ENCODE results near the gene SERPINE2.
A peak's percentile ranks its signal among the peaks of the same experiment; 100 is the strongest.
"Not testable (repeated sequence)": the region's sequence is repeated elsewhere in the genome, so short reads cannot be mapped to it uniquely, and the experiment has no call there.

The SERPINE2 gene

DNA sequence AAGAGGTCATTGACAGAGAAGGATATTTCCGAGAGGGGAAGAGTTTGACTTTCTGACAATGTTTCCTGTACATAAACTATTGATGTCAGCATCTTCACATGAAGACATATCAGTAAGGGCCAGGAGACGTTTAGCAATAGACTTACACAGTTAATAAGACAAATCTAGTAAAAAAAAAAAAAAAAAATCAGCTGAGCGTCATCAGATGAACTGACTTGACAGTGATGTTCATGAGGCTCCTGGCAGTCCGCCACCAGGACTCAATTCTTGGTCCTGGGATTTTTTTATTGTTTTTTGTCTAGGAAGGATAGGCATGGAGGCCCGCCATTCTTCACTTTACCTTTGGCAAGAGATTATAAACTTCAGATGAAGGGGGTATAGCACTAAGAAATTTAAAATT is 67.4 kb downstream of the SERPINE2 start:
- DNase-seq: no peak

DNA sequence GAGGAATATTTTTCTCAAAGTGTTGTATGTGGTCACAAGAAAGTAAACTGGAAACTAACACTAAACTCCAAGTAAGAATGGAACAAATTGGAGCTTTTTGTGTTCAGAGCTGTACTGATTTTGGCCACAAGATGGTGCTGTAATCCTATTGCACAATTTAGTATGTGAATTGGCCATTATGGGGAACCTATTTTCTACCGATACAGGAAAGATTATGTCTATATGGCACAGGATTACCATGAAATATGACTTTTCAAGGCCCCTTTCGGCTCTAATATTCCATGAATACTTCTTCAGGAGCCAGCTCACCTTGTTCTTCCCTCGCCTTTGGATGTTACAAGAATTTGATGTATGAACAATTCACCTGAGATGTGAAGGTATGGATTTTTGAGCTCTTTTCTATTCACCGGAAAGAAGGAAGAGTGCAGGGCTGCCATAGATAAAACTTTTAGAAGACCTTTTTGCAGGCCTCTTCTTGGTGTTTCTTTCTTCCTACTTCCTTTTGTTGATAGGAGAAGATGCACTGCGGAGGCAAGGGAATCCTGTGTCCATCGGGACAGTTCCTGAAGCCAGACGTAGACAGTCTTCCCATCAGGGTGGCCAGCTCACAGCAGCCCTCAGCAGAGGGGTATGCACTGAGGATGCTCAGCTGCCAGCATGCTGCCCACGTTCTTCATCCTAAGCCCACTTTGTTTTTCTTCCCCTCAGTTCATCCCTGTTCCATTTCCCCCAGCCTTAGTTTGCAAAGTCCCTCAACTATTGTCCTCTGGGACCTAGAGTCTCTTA is 68.5 kb downstream of the SERPINE2 start:
- DNase-seq: no peak

- no peak for DNase-seq
Measured at GRCh38 chr2:223969856-223970255, 69.2 kb downstream of the SERPINE2 start.

DNA sequence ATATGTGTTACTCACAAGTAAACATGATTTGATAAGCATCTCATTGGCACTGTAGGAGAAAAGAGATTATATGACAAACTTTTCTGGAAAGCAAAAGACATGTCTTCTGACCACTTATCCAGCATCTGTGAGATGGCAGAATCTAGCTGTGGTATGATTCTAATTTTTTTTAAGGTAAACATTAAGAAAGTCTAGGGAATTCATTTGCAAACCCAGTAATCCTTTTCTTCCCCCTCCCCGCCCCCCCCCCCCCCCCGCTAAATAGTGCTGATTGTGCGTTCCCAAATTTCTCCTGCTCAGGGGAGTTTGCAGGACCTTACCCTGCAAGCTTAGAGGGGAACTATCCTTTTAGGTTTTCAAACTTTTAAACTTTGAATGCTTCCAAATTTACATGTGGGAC is 69.8 kb downstream of the SERPINE2 start:
- DNase-seq: no peak

DNA sequence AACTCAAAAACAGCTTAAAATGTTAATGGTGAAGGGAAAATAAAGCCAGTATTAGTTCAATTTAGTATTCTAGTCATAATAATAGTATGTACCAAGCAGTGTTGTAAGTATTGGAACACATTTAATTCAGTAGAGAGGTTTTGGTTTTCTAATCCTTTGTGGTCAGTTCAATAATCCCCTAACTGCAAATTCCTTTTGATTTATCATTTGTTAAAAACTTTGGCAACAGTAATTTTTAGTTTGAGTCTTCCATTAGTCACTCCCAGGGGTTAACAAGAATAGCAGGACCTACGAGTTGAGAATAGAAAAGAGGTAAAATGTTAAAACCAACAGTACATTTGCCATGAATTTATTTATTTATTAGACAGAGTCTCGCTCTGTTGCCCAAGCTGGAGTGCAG is 71.1 kb downstream of the SERPINE2 start:
- DNase-seq: no peak

DNA sequence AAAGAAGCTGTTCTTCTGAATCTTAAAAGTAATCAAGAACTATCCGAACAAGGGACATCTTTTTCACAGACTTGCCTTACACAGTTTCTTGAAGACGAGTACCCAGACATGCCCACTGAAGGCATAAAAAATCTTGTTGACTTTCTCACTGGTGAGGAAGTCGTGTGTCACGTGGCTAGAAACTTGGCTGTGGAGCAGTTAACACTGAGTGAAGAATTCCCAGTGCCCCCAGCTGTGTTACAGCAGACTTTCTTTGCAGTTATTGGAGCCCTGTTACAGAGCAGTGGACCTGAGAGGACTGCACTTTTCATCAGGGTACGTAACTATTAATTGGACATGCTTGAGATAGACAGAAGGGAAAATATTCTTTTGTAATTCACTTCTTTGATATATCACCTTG is 79.4 kb downstream of the SERPINE2 start:
- no peak for DNase-seq

DNA sequence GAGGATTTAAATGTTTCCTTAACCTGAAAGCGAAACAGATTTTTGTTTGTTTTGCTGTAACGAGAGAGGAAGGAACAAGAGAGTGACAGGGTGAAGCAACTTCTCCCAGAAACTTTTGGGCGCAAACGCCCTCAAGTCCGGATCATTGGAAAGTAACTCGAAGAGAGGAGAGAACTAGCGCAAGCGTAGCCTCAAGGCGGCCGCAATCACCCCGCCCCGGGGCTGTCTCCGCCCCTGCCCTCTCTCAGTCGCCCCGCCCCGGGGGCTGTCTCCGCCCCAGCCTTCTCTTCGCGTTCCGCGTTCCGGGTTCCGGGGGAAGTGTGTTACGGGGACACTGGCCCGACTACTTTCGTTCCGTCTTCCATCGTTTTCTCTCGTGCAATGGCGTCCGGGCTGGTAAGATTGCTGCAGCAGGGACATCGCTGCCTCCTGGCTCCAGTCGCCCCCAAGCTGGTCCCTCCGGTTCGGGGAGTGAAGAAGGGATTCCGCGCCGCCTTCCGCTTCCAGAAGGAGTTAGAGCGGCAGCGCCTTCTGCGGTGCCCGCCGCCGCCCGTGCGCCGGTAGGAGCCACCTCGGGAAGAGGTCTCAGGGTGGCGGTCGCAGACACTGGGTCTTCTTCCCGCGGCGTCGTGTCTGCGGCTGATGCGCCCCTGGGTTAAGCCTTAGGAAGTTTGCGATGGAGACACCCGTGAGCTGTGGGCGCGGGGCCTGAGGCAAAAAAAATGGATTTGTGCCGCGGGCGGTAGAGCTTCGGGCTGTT is 81.8 kb downstream of the SERPINE2 start, which contains the start of gene MRPL44:
Gene MRPL44 (plus strand): TSS at position 372 of the 760 bp plus-strand sequence. CDS start 10 bp downstream, at position 382.
- peak; percentile 96 for DNase-seq

DNA sequence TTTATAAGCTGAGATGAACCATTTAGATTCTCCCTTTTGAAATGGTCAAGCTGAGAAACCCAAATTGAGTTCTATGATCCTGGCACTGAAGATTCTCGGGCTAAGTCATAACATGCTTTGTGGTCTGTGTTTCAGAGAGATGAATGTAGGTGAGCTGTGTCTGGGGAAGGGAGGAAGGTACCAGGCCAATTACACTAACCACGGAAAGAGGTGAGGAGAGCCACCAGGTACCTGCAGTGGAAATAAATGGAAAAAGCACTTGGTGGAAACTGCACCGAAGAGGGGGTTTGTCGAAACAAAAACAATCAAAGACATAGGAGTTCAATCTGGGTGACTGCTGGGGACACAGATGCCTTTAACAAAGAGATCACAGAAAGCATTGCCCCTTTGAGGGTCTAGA is 82.8 kb downstream of the SERPINE2 start:
- no peak for DNase-seq

DNA sequence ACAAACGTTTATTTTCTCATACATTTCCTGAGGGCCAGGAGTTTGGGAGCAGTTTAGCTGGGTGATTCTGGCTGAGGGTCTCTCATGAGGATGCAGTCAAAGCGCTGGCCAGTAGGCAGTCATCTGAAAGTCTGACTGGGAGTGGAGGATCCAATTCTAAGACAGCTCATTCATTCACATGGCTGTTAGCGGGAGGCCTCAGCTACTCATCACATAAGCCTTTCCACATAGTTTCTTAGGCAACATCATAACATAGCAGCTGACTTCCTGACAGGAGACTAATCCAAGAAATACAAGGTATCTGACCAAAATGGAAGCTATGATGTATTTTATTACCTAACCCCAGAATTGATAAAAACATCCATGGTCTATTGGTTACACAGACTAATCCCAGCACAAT is 84.7 kb downstream of the SERPINE2 start:
- no peak for DNase-seq

DNA sequence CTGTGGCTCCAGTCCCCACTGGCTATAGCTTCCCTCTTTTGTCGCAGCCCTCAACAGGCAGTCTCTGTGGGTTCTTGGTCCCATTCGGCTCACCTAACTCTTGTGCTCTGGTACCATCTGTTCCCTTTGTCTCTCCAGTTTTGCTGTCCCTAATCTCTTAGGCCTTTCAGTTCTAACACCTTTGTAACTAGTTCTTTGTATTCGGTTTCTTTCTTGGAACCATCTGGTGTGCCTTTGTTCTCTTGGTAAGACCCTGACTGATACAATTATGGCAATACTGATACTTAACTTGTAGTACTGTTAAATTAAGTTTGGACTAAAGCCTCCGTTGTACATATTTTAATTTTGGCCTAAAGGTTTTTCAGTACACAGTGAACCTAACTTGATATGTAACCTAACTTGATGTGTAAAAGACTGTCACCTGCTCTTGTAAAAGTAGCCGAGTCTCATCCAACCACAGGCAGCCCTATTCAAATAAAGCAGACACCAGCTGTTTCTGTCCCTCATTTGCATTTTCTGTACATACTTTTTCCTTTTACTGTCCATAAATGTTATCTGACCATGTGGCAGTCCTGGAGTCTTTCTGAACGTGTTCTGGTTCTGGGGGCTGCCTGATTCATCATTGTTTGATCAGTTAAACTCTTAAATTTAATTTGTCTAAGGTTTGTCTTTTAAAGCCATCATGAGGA is 86.7 kb downstream of the SERPINE2 start:
- no peak for DNase-seq

- no peak for DNase-seq
Measured at GRCh38 chr2:223950448-223951347, 88.4 kb downstream of the SERPINE2 start.

GRCh38 chr2:223949241-223949840 is 89.7 kb downstream of the SERPINE2 start:
- DNase-seq: no peak

GRCh38 chr2:223947711-223948205 is 91.3 kb downstream of the SERPINE2 start:
- no peak for DNase-seq

DNA sequence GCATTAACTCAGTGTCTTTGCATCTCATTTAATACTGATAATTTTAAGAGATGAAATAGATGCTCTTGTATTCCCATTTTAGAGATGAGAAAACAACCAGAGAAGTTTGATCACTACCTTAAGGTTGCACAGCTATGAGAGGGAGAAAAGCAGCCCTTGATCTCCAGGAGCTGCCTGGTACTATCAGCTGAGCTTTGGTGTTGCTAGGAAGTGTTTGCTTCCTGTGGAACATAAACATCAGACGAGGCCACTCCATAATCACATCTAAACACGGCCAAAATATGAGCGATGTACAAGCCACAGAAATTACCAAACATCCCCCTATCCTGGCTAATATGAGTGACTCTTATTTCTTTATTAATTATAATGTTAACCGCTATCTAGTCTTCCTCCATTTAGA is 93.3 kb downstream of the SERPINE2 start:
- DNase-seq: no peak

DNA sequence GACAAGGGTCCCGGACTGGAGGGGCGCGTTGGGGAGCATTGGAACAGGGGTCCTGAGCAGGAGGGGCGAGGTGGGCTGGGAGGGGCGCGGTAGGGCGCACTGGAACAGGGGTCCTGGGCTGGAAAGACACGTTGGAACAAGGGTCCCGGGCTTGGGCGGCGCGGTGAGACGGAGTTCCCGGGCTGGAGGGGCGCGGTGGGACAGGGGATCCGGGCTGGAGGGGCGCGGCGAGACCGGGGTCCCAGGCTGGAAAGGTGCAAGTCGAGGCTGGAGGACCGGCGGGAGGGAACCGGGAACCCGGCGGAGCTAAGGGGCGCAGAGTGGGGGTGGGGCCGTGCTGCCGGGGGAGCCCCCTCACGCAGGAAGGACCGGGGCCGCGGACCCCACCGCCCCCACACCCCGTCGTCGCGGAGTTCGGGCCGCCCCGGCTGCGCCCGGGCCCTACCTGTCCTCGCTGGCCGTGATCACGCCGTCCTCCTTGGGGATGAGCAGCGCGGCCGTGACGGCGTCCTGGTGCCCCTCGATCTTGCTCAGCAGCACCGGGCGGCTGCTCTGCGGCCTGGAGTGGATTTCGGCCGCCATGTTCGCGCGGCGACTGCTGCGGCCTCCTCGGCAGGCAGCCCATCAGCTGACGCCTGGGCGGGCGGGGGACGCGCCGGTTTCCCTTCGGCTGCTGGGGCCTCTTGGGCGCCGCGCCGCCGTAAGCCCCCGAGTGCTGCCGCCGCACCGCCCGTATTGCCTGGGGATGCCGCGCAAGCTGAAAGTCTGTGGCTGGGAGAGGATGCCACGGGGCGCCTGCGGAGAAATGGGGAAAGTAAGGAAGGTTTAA is 94.2 kb downstream of the SERPINE2 start, which contains the start of gene WDFY1:
Gene WDFY1 (minus strand): TSS at position 633 of the 829 bp plus-strand sequence. CDS start 51 bp downstream, at position 582.
- peak; percentile 69 for DNase-seq

- no peak for DNase-seq
Measured at GRCh38 chr2:223944166-223944702, 94.9 kb downstream of the SERPINE2 start.

DNA sequence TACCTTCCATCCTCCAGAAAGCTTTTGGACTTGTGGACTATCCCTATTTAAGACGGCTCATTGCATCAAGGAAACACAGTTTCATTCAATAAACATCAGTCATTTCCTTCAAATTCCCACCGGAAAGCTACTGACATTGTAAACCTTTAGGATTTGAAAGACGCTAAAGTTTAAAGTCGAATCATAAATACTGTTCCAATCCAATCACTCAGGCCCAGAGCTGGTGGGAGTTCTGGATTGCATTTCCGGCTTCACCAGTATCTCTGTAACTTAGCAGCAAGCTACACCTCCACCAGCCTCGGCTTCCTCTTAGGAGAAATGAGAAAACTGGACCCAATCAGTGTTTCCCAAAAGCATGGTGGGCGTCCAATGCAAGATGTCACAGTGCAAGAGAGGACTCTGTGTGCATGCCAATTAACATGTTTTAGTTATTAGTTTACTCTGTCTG is 95.5 kb downstream of the SERPINE2 start:
- DNase-seq: no peak

DNA sequence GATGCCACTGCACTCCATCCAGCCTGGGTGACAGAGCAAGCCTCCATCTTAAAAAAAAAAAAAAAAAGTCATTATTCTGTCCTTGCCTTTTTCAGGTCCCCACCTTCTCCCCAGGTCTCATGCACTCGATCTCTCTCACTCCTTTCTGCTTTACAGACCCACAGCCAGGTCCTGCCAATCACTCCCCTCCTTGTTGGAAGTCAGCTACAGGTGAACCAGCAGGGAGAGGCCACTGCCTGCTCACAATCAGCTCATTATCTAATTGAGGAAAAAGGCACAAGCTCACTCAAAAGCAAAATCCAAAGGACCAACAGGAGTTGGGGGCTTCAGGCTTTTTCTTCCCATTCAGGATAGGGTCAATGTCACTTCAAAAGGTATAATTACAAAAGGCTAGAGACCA is 96.0 kb downstream of the SERPINE2 start:
- no peak for DNase-seq

DNA sequence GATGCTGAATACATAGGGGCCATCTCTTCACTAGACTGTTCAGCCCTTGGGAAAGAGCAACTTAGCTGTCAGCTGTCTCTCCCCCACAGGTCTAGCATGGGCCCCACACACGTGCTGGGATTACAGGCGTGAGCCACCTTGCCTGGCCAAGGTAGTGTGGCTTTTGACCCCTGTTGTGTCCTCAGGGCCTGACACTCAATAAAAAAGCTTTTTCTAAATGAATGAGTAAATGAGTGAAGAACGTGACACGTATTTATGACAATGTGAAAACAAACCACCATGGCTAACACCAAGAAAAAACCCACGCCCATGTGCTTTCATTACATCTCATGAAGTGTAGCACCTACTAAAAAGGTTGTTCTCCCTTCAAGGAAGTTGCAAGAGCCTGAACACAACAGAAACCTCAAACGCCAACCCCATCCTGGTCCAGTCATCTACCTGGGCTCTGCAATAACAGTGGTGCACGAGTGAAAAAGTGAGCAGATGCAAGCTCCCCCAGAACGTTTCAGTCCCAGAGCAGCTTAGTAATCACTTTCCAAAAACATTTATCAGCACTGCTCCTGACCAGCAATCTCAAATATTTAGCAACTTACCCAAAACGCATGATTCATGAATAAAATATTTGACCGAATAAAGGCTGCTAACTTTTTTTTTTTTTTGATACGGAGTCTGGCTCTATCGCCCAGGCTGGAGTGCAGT is 97.4 kb downstream of the SERPINE2 start:
- DNase-seq: no peak

GRCh38 chr2:223939438-223939837 is 99.6 kb downstream of the SERPINE2 start:
- DNase-seq: not testable (repeated sequence)

Data from activated CD4-positive, alpha-beta T cell treated with anti-CD3 and anti-CD28 coated beads for 1 hour (primary cell).